ENCODE results near the gene AGBL3.

DNA sequence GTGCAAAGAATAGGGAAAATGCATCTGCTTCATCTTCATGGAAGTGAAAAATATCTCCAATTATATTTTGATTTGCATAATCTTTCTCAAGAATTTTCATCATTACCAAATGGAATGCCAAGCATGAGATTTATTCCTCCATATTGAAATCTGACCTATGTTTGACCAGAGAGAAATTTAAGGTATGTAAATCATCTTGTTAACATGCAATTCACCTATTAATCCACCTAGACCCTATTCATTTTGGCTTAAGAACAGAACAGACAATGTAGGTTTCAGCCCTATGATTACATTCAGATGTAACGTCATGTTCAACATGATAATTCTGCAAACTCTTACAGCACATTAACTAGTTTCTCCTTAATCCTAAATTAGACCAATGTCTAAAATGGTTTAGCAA lies 130.8 kb downstream of the AGBL3 start:
- TF ChIP-seq POLR2A (IDR thresholded peaks at IDR 0.05), result no peak
- TF ChIP-seq, protein P1, sequence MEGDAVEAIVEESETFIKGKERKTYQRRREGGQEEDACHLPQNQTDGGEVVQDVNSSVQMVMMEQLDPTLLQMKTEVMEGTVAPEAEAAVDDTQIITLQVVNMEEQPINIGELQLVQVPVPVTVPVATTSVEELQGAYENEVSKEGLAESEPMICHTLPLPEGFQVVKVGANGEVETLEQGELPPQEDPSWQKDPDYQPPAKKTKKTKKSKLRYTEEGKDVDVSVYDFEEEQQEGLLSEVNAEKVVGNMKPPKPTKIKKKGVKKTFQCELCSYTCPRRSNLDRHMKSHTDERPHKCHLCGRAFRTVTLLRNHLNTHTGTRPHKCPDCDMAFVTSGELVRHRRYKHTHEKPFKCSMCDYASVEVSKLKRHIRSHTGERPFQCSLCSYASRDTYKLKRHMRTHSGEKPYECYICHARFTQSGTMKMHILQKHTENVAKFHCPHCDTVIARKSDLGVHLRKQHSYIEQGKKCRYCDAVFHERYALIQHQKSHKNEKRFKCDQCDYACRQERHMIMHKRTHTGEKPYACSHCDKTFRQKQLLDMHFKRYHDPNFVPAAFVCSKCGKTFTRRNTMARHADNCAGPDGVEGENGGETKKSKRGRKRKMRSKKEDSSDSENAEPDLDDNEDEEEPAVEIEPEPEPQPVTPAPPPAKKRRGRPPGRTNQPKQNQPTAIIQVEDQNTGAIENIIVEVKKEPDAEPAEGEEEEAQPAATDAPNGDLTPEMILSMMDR (IDR thresholded peaks at IDR 0.05), result no peak

Measured in uterus (tissue), 2 donors.